GM13977 (cell line): ENCODE data around the gene MAK.
"Not testable (repeated sequence)": the region's sequence is repeated elsewhere in the genome, so short reads cannot be mapped to it uniquely, and the experiment has no call there.

Experiments
- DNase-seq: peaks from one replicate; pipeline ENCODE4 v3.0.0; 2012; ENCODE audit warnings: low spot score
- CTCF ChIP-seq: IDR thresholded peaks from 2 replicates; pipeline ENCODE4 v1.5.1; 2012; ENCODE audit warnings: mild to moderate bottlenecking, control low read depth; ENCODE audit not compliant: insufficient read depth; ENCODE audit errors: extremely low read depth, missing control alignments
- in situ Hi-C: fragments of 300-500 bp; cut with MboI; formaldehyde crosslinking; loops from one replicate; pipeline ENCODE4 v1.12.0; 2022; ENCODE audit warnings: low sequenced_read_pairs, low pct_unique_long_range_greater_than_20kb, mixed read lengths, inconsistent platforms; ENCODE audit not compliant: unreplicated experiment

Gene MAK

GRCh38 chr6:10862361-10862760 is 24.0 kb upstream of the MAK start:
- DNase-seq: no peak
- in situ Hi-C loops: no loop called here
- no peak for TF ChIP-seq CTCF

GRCh38 chr6:10861086-10861485 is 22.7 kb upstream of the MAK start:
- TF ChIP-seq CTCF: no peak
- in situ Hi-C loops: no loop called here
- DNase-seq: no peak

GRCh38 chr6:10857259-10857658 is 18.9 kb upstream of the MAK start:
- in situ Hi-C loops: no loop called here
- DNase-seq: no peak
- TF ChIP-seq CTCF: no peak

GRCh38 chr6:10854922-10855632 is 16.7 kb upstream of the MAK start:
- no peak for TF ChIP-seq CTCF
- in situ Hi-C loops: no loop called here
- no peak for DNase-seq

- in situ Hi-C loops, DNase-seq: not testable (repeated sequence)
These were observed 15.5 kb upstream of the MAK start for GRCh38 chr6:10853849-10854300.

- TF ChIP-seq CTCF: no peak
- in situ Hi-C loops: no loop called here
- DNase-seq: no peak
These were observed 14.1 kb upstream of the MAK start for GRCh38 chr6:10852361-10852960.

GRCh38 chr6:10850728-10851127 is 12.4 kb upstream of the MAK start:
- in situ Hi-C loops: no loop called here
- DNase-seq: no peak
- TF ChIP-seq CTCF: no peak
